Left lung (tissue), 10 donors: ENCODE results near the gene VTCN1. TPM values are rescaled to one million over a fixed set of nuclear protein-coding genes. Genes with fewer than 3 reads are reported as not detected.

Source experiments
- ATAC-seq: fragments of 200-7000 bp; cut with Tn5 transposase; one replicate; pipeline ENCODE4 v1.9.1; 2020; ENCODE audit warnings: moderate library complexity
- DNase-seq, 4 donors: peaks; one replicate each; pipeline ENCODE4 v3.0.0-alpha.2; 2013 to 2020
- H3K27ac ChIP-seq, 2 donors: fragments of 200-600 bp; sonication (generic) in 1 of 2; one replicate each; pipeline versions ENCODE4 v1.5.0 to v1.8.0; 2020 to 2021
- H3K27me3 ChIP-seq, 2 donors: fragments of 200-600 bp; sonication (generic) in 1 of 2; one replicate each; pipeline versions ENCODE4 v1.5.0 to v1.8.0; 2020 to 2021
- H3K36me3 ChIP-seq, 2 donors: fragments of 200-600 bp; sonication (generic) in 1 of 2; one replicate each; pipeline versions ENCODE4 v1.5.0 to v1.8.0; 2020 to 2021
- H3K4me1 ChIP-seq, 2 donors: fragments of 200-600 bp; one replicate each; pipeline ENCODE4 v1.8.0; 2021
- H3K4me3 ChIP-seq, 2 donors: fragments of 200-600 bp; sonication (generic) in 1 of 2; one replicate each; pipeline versions ENCODE4 v1.5.0 to v1.8.0; 2020 to 2021; ENCODE audit warnings: mild to moderate bottlenecking in 1 of 2
- H3K9me3 ChIP-seq, 2 donors: fragments of 200-600 bp; sonication (generic) in 1 of 2; one replicate each; pipeline versions ENCODE4 v1.5.0 to v1.8.0; 2020 to 2021
- intact Hi-C, 2 donors: fragments of 100-400 bp; cut with DNase I; formaldehyde crosslinking; loops; one replicate each; pipeline versions ENCODE4 v1.11.2 to v1.14.2; 2022
- polyA plus RNA-seq, 6 donors: library from polyadenylated mRNA; unstranded; fragments of 120-200 nt; gene quantifications; one replicate each; pipeline ENCODE4 v1.2.1, GENCODE V29; 2013; ENCODE audit not compliant: insufficient read length in 6 of 6
- total RNA-seq, 2 donors: library from RNA; stranded (reverse); fragmentation: NEBNext Ultra II Directional; extraction: Animal tissue kit (Norgen Biotek cat#: 25700); gene quantifications; one replicate each; pipeline ENCODE4 v1.2.1, GENCODE V29; 2021
- TF ChIP-seq, protein P1 (sequence below), 2 donors: fragments of 200-600 bp; sonication (generic) in 1 of 2; IDR thresholded peaks; one replicate each; pipeline versions ENCODE4 v1.5.0 to v1.8.0; 2021; ENCODE audit warnings: antibody characterized with exemption in 2 of 2
- donor health status: DM: no; HTN: yes; CAD: no.
- donor health status: DM: no; HTN: no; CAD: no.

VTCN1 gene
- total and polyA plus RNA-seq, 8 donors, result 0.31 to 0.87 (median 0.54) TPM; not detected in 1

DNA sequence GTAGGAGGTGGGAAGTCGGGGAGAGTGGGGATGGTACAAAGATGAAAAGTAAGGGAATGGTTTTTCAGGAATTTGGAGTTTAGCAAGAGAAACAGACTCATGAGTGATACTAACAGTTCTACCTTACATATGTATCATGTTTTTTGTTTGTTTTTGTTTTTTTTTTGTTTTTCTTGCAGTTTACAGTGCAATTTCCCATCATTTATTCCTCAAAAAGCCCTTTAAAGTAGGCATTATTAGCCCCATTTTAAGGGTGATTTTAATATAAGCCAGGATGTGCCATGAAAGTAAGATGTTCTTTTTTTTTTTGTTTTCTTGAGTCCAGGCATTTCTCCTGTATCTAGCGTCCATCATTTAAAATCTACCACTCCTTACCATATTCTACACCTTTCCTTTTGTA is 75.4 kb downstream of the VTCN1 start:
- DNase-seq (no peak), ATAC-seq (no peak)
- Histone ChIP-seq H3K9me3 (no peaks in the 10 kb centered on the region), H3K4me1 (no peaks in the 10 kb centered on the region), H3K27ac (no peak overlapping the region), H3K4me3 (no peak overlapping the region), H3K27me3 (no peaks in the 10 kb centered on the region), H3K36me3 (no peaks in the 10 kb centered on the region)
- TF ChIP-seq, protein P1, sequence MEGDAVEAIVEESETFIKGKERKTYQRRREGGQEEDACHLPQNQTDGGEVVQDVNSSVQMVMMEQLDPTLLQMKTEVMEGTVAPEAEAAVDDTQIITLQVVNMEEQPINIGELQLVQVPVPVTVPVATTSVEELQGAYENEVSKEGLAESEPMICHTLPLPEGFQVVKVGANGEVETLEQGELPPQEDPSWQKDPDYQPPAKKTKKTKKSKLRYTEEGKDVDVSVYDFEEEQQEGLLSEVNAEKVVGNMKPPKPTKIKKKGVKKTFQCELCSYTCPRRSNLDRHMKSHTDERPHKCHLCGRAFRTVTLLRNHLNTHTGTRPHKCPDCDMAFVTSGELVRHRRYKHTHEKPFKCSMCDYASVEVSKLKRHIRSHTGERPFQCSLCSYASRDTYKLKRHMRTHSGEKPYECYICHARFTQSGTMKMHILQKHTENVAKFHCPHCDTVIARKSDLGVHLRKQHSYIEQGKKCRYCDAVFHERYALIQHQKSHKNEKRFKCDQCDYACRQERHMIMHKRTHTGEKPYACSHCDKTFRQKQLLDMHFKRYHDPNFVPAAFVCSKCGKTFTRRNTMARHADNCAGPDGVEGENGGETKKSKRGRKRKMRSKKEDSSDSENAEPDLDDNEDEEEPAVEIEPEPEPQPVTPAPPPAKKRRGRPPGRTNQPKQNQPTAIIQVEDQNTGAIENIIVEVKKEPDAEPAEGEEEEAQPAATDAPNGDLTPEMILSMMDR (IDR thresholded peaks at IDR 0.05), result no peak
- intact Hi-C loops, result no loop called here

DNA sequence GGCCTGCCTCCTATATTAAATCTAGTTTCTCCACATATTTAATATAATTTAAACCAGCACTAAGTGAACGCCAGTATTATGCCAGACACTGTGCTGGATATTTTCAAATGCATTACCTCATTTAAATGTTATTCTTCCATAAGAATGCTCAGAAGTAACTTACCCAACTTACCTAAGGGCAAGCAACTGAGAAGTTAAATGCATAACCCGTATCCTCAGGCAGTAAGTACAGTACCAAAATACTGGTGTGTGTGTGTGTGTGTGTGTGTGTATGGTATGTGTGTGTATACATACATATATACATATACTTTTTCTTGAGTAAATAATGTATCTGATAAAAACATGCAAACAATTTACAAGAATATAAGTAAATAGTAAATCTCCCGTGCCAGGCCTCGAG is 80.2 kb downstream of the VTCN1 start:
- TF ChIP-seq, protein P1 (IDR thresholded peaks at IDR 0.05), result no peak
- intact Hi-C loops, result no loop called here

DNA sequence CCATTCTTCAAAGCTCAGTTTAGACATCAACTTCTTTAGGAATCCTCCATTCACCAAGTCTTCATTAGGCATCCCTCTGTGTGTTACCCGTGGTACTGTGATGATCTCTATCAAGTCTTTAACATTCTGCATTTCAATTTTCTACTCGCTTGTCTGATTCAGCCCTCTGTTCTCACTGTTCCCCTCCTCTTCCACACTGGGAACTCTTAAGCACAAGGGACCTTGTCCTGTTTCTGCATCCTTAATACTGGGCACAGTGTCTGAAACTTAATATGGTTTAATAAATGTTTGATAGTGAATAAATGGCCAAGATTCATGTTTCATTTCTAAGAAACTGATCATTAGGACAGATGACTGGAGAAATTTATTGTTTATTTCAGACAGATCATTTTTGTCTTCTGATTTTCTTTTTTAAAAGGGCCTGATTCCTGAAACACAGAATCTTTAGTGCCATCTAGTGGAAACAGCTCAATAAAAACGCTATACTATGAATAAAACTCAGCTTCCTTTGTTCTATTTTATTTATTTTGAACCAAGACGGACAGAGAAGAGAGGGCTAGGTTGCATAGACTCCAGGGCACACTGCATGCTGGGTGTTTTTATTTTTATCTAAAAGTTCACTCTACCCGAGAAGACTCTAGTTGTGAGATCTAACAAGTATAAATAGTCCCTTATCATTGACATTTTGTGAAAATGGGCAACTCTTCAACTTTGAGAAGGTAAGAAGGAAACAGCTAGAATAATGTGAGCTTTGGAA is 82.2 kb downstream of the VTCN1 start:
- DNase-seq, result peak in 1 of 4 donors; percentile 48
- Histone ChIP-seq H3K4me1 (no peaks in the 10 kb centered on the region), H3K9me3 (no peaks in the 10 kb centered on the region), H3K27ac (no peak overlapping the region), H3K4me3 (no peak overlapping the region), H3K36me3 (no peaks in the 10 kb centered on the region), H3K27me3 (no peaks in the 10 kb centered on the region)
- peak; percentile 83 for ATAC-seq
- intact Hi-C loops, result no loop called here
- TF ChIP-seq, protein P1 (IDR thresholded peaks at IDR 0.05), result peak; percentile 19 to 53

More for the DNA sequence above, 80.2 kb downstream of the VTCN1 start:
- H3K27ac ChIP-seq, result no peak overlapping the region
- no peaks in the 10 kb centered on the region for H3K36me3 ChIP-seq
- H3K4me1 ChIP-seq, result no peaks in the 10 kb centered on the region
- DNase-seq (no peak), ATAC-seq (no peak)
- no peaks in the 10 kb centered on the region for H3K27me3 ChIP-seq
- H3K4me3 ChIP-seq, result no peak overlapping the region
- no peaks in the 10 kb centered on the region for H3K9me3 ChIP-seq

DNA sequence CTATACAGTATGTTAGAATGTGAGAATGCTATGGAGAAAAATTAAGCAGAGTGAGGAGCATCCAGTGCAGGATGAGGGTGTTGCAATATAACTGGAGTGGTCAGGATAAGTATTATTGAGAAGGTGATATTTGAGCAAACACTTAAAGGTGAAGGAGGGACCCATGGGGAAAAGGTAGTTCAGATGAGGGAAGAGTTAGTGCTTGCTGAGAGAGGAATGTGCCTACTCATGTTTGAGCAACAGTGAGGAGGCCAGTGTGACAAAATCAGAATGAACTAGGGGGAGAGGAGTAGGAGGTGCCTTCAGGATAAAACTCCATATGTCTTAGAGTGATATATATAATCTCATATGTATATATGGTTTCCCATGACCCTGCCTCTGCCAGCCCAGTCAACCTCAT is 82.9 kb downstream of the VTCN1 start:
- intact Hi-C loops, result no loop called here
- ATAC-seq (peak; percentile 95), DNase-seq (peak in 1 of 4 donors; percentile 26)
- no peak overlapping the region for H3K4me3 ChIP-seq
- H3K27ac ChIP-seq, result no peak overlapping the region
- TF ChIP-seq, protein P1 (IDR thresholded peaks at IDR 0.05), result no peak
- H3K27me3 ChIP-seq, result no peaks in the 10 kb centered on the region
- no peaks in the 10 kb centered on the region for H3K36me3 ChIP-seq
- no peaks in the 10 kb centered on the region for H3K9me3 ChIP-seq
- no peaks in the 10 kb centered on the region for H3K4me1 ChIP-seq

DNA sequence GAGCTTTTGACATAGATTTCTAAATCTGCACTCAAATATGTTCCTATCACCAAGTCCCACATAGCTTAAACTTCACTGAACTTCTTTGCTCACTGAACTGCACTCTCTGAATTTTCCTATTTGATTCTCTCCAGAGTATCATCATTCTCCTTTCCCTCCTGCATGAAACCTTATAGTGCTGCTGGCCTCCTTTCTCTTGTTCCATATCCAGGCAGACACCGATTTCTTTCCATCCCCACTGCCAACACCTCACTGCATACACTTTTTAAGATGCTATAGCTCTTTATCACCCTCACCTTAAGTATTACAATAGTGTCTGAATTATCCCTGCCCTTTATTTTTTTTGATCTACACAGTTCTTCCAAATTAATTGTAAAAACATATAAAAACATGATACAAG is 86.1 kb downstream of the VTCN1 start:
- ATAC-seq, result no peak
- Histone ChIP-seq H3K4me3 (no peak overlapping the region), H3K9me3 (no peaks in the 10 kb centered on the region), H3K4me1 (peaks cover 0 to 14% of the 10 kb centered on the region in 2 donors), H3K27me3 (no peaks in the 10 kb centered on the region), H3K27ac (no peak overlapping the region), H3K36me3 (no peaks in the 10 kb centered on the region)
- TF ChIP-seq, protein P1 (IDR thresholded peaks at IDR 0.05), result no peak
- intact Hi-C loops, result loop anchor here in 1 of 2 donors (5.0 kb wide), 1 partner anchor 57 kb away; no protein-coding TSS in a partner anchor
- DNase-seq, result no peak
